Anterior cingulate cortex (tissue), 58 donors: Measurements from ENCODE around the gene EML3.
"Not testable (repeated sequence)": the region's sequence is repeated elsewhere in the genome, so short reads cannot be mapped to it uniquely, and the experiment has no call there.

Experiments used
- DNase-seq, 58 donors: peaks; one replicate each; lab custom pipeline; 2025; lab: John Stamatoyannopoulos, UW

EML3 gene

DNA sequence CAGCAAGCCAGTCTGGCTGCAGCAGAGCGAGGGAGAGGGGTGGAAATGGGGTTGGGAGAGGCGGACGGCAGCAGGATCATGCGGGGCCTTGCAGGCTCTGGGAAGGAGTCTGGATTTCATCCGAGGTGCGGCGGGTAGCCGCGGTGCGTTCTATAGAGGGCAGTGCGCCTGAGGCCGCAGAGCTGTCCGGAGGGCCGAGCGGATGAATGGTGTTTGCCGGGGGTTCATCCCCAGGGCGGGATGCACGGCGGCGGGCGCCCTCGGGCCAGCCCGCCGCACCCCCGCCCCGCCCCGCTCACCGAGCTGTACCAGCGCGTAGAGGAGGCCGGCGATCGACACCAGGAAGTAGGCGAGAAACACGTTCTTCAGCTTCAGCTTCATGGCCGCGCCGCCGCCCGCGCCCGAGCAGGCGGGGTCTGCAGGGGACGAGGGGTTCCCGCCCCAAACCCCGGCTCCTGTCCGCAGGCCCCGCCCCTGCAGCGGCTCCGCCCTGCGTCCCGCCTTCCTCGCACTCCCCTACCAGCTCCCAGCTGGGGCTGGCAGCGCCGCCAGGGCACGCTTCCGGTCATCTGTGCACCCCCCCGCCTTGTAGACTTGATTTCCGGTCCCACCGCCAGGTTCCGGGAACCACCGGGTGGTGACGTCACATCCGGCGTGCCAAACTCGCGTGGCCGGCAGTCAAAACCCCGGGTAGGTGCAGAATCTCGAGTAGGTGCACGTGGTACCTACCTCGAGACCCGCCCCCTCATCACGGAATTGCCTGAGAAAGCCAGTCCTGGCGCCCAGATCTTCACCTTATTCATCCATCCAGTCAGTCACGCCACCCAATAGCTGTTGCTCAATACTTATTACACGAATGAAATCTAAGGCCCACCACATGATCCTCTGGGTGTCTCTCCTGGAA is 9.2 kb upstream of the EML3 start, which contains the start of gene B3GAT3:
Gene B3GAT3 (minus strand): TSS at position 420 of the 904 bp plus-strand sequence. CDS start 39 bp downstream, at position 381.
- peak; percentile 82 to 99 (median 97) for DNase-seq

DNA sequence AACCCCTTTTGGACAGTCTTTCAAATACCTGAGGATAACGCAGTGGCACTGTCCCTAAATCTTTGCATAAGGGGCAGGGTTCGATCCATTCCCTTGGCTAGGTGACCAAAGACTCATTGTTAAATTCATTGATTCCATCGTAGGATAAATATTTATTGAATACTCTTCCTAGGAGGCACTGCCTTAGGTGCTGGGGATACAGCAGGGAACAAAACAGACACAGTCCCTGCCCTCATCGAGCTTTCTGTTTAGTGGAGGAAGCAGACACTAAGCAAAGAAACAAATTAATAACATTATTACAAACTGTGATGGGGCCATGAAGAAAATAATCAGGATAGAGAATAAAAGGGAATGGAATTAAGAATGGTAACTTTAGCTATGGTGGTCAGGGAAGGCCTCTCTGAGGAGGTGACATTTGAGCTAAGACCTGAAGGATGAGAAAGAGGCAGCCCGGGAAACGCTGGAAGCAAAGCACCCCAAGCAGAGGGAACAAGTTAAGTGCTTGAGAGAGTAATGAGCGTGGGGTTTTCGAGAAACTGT is 8.5 kb upstream of the EML3 start:
- DNase-seq = no peak

DNA sequence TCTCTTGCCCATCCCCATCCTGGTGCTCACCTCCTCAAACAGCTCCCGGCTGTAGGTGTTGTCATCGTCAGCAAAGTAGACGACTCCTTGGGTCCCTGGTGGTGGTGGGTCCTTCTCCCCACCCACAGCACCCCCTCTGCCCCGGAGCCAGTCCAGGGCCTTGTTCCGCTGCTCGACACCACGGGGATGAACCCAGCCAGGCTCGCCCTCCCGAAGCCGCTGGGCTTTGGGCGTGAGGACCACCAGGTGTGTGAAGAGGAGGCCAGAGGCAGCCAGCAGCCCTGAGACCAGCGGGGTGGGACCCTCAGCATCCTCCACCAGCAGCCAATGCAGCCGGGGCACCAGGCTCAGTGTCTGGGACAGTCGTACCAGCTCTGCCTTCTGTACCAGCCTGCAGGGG is 4.4 kb upstream of the EML3 start:
- not testable (repeated sequence) for DNase-seq

DNA sequence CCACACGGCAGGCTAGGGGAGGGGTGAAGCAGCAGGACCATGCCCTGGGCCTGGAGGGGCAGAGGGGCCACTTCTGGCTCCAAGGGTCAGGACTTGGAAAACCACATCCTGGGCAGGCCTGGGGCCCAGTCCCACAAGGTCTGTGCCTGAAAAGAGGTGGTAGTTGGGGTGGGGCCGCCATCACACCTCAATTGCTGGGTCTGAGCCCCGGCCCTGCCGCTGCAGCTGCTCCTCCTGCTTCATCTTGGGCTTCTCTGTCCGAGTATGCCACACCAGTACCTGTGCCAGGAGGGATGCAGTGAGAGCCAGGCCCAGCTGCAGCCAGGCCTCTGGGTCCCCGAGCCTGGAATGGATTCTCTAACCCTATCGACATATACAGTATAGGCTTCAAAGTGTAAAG is 2.9 kb upstream of the EML3 start:
- DNase-seq = no peak

DNA sequence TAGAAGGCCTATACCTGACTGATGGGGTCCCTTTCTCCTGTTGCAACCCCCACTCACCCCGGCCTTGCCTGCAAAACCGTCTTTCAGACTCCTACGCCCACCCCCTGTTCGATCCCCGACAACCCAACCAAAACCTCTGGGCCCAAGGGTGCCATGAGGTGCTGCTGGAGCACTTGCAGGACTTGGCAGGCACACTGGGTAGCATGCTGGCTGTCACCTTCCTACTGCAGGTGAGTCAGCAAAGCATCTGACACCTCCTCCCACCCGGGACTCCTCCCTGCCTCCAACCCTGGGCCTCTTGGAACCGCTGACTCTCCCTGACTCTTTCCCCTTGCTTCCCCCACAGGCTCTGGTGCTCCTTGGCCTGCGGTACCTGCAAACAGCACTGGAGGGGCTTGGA is 1.7 kb upstream of the EML3 start:
- DNase-seq = peak in 6 of 58 donors; percentile 10 to 49 (median 12)

DNA sequence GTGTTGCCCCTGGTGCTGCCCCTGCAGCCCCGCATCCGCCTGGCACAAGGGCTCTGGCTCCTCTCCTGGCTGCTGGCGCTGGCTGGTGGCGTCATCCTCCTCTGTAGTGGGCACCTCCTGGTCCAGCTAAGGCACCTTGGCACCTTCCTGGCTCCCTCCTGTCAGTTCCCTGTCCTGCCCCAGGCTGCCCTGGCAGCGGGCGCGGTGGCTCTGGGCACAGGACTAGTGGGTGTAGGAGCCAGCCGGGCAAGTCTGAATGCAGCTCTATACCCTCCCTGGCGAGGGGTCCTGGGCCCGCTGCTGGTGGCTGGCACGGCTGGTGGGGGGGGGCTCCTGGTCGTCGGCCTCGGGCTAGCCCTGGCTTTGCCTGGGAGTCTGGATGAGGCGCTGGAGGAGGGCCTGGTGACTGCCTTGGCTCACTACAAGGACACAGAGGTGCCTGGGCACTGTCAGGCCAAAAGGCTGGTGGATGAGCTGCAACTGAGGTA is 760 bp upstream of the EML3 start:
- peak in 25 of 58 donors; percentile 35 to 85 (median 72) for DNase-seq

DNA sequence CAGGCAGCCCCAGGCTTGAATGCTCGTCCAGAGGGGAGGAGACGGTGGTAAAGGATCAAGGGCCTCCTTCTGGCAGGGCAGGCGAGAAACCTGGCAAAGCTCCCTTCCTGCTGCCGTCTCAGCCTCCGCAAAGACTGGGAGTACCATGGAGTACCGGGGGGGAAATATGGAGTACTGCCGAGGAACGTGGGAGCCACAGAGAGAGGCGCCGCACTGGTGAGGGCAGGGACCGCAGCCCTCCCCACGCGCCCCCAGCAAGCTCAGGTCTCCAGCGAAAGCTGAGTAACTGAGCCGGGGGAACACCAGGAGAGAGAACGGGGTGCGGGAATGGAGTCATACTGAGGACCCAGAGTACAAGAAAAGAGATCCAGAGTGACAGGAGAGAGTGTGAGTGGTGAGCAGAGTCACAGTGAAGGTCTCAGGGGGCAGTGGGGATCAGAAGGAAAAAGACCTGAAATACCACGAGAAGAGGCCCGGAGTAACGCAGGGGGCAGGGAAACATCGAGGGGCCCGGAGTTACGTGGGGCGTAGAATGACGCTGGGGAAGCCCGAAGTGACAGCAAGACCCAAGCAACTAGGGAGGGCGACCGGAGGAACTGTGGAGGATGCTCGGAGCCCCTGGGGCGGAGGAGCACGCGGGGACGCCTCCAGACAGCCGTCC is 740 bp downstream of the EML3 start:
- DNase-seq = peak in 36 of 58 donors; percentile 10 to 66 (median 32)

DNA sequence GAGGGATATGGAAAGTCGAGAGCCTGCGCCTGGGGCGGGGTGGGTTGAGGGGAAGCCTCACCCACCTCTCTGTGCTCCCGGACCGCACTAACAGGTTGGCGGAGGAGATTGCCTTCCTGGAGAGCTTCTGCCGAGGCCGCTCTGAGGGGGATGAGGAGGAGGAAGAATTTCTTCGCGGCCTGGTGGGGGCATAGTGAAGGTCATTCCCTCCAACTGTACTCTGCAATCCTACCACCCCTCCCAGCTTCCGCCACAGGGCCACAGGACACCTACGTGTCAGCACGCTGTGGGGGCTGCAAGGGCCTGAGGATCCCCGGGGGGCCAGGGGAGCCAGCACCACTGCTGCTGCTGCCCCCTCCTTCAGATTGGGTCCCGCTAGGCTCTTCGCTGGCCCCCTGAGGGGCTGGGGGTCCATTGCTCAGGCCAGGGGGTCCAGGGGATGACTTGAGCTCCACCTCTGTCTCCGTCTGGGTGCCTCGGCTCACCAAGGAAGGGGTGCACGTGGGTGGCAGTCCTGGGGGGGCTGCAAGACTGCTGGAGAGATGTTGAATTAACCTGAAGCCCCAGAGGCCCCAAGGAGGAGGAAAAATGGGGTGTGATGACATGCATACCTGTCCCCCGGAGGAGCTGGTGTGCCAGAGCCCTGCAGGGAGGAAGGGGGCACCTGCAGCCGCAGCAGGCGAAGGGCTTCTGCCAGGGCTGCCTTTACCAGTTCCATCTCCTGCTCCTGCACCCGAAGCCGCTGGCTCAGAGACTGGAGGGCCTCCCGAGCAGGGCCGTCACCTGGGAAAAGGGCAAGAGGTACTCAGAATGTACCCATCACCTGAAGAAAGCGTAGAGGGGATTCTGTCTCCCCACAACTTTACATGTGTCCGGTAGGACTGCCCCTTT is 1.5 kb downstream of the EML3 start:
- no peak for DNase-seq

DNA sequence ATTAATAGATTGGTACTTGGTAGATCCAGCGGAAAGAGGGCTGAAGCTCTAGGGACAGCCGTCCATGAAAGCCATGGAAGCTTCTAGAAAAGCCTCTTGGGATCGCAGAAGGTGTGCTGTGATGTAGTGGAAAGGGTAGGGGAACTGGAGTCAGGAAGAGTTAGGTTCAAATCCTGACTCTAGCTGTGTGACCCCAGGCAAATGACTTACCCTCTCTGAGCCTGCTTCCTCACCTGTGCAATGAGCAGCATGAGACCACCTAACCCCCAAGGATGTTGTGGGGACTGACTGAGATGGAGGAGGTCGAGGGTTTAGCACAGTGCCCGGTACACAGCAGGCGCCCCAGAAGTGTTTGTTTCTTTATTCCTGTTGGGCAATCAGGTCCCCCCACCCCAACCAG is 2.2 kb downstream of the EML3 start:
- DNase-seq = no peak

DNA sequence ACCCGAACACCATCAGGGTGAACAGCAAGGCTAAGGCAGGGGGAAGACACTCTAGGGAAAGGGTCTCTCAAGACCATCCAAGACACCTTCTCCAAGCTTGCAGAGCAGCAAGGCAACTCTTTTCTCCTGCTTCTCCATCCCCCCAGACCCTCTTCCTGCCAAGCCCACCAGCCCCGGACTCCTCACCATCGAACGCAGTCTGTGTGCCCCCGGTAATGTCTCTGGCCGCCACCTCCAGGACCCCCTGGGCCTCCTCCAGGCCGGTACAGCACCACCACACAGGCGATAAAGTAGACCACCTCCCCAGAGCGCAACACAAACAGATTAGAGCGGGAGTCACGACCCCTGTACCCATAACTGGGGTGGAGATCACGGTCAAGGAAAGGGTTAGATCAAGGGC is 3.8 kb downstream of the EML3 start:
- DNase-seq = no peak

DNA sequence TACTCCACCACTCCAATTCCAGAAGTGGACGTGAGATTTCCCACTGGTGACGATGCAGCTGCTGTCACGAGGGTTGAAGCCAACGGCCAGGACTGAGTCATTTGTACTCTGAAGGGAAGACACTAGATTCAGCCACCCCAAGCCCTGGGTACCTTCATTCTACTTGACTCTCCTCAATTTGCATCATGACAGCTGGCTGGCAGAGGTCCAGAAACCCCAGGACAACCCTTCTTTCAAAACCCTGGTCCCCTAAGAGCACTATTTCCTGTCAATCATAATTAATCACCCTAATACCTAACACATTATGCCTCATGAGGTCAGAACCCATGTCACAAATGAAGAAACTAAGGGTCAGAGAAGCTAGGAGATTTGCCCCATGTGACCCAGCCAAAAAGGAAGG is 4.9 kb downstream of the EML3 start:
- DNase-seq = peak in 1 of 58 donors; percentile 29

DNA sequence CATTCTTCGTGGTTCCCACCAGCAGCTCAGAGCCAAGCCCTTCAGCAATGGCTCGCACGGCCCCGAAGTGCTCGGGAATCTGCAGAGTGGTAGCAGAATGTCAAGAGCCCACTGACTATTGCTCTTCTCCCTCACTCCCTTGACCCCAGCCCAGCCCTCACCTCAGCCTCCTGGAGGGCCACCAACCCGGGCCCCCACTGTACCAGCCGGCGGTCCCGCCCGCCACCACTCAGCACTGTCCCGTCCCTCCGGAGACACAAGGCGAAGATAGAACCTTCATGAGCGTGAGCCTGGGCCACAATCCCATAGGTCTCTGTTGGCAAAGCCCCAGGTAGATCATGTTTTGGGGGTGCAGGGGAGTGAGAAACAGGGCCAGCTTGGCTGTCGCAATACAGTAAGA is 6.7 kb downstream of the EML3 start:
- no peak for DNase-seq

DNA sequence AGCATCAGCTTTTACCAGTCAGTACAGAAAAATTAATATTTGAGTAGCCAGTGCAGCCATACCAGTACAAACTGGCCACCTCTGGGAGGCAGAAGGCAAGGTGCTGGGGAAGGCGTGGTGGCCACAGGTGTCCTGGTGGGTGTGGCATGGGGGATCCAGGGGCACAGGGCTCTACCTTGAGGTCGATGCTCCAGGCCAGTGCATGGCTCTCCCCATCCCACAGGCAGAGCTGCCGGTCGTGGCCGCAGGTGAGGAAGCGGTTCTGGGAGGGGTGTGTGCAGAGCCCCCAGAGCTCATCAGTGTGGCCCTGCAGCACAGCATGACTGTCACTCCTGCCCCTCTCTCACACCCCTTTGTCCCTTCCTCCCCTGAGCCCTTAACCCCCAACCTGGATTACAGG is 7.1 kb downstream of the EML3 start:
- no peak for DNase-seq

DNA sequence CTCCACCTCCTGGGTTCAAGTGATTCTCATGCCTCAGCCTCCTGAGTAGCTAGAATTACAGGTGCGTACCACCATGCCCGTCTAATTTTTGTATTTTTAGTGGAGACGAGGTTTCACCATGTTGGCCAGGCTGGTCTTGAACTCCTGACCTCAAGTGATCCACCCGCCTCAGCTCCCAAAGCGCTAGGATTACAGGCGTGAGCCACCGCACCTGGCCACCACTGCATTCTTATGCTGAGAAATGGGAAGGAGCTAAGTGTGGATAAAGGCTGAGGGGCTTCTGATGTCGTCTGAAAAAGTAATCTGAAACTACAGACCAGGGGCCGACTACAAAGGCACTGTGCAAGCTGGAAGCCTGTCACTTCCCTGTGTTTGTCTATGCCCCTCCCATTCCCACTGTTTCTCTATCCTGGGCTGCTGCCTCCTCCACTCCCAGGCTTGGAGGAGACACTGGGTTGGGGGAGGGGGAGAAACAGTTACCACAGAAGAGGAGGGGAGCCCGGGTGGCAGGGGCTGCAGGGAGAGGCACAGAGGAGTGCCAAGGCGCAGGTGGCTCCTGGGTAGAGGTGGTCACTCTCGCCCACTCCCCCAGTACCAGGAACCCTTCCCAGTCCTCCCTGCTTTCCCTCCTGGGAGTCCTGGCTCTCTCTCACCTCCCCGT is 8.0 kb downstream of the EML3 start:
- DNase-seq = no peak

DNA sequence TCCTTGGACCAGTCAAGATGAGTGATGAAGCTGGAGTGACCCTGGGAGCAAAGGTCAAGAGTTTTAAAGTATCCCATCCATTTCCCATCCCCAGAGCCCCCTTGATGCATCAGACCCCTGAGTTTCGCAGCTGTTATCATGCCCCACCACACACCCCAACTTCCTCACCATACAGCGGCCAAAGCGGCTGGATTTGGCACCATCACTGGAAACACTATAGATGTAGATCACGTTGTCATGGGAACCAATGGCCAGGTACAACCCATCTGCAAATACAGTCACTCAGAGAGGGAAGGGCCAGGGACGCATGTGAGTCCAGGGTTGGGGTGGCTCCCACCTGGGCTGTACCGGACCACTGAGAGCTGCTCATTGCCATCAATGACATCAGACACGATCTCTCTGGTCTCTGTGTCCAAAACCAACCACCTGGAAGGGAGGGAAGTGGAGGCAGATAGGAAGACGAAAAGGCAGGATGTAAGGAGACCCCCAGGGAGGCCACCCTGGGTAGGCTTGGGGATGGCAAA is 8.7 kb downstream of the EML3 start:
- DNase-seq = no peak

DNA sequence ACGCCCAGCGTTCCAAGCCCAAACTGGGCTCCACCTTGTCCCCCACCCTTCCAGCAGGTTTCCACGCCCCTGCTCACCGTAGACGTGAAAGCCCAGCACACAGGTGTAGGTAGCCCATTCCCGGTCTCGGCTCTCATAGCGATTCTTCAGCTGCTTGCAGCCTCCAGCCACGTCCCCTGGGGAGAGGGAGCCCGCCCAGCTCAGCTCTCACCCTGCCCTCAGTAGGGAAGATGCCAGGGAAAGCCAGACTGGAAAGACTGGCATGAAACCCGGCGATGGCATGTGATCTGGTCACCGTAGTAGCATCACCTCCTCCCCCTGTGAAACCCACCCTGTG is 9.5 kb downstream of the EML3 start:
- DNase-seq = no peak

DNA sequence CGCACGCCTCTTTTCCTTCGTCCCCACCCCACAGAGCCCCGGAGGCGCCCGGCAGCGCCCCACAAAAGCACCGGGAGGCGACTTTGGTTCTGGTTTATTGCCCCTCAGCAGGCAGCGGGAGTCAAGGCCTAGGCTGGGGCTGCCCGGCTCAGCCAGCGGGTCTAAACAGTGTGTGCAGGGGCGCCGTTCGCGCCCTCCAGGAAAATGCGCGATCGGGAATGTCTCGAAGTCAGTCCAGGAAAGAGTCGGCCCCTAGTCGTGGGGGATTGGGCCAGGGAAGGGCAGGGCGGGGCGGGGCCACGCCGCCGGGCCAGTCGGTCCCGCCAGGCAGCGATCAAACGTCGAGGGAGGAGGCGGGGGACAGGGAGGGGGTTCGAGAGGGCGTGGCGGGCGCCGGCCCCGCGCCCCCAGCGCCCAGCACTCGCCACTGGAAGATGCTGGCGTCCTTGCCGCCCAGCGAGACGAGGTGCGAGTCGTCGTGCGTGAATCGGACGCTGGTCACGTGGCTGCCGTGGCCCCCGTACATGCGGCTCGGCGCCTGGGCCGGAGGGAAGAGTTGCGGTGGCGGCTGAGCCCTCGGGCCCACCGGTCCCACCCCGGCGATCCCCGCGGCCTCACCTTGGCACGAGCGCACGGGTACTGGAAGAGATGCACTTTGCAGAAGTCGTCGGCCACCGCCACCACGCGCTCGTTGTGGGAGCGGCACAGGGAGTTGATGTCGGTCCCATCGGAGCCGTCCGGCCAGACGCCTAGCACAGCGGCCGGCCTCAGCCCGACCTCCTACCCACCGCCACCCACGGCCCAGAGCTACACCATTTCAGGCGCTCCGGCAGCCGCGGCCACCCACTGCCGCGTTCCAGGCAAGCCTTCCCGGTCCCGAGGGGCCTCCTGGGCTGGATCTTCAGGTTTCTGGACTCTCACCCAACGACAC is 10.2 kb downstream of the EML3 start:
- peak in 50 of 58 donors; percentile 35 to 87 (median 74) for DNase-seq

DNA sequence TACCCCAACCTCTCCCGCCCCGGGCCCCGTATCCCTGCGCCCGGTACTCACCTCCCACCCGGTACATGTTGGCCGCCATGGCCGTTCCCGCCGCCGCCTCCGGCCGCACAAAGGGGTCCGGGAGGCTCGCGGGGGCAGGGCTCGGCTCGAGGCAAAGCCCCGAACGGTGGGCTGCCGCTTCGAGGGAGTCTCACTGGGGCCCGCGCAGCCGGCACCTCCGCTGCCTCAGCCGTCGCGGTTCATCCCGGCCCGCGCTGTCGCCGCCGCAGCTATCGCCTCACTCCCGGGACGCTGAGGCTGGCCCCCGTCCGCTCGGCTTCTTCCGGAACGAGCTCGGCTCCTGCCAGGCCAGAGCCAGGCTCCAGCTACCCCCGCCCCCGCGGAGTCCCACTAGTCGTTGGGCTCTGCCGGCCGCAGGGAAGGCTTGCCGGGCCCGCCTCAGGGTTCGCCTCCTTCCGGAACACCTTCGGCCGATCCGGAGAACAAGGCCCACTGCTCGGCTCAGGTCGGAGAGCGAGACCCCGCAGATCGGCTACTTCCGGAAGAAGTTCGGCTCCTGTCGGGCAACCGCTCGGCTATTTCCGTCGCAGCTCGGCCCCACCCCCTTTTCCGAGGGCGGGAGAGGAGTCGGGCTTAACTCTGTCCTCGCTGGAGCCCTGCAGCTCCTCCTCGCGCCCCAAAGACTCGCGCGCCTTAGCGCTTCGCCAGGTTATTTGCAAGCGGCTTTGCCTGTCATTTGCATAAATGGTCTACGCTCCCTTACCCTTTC is 11.0 kb downstream of the EML3 start, which contains the start of gene MTA2:
Gene MTA2 (minus strand): TSS at position 494 of the 769 bp plus-strand sequence. CDS start 415 bp downstream, at position 79.
- peak; percentile 77 to 99 (median 96) for DNase-seq
